Retina (tissue), 1 donor: Measurements from ENCODE around the gene EPC1.
"Not testable (repeated sequence)": the region's sequence is repeated elsewhere in the genome, so short reads cannot be mapped to it uniquely, and the experiment has no call there.

Experiments
- DNase-seq: peaks from one replicate; pipeline ENCODE4 v3.0.0-alpha.2; 2016

EPC1 gene

GRCh38 chr10:32346551-32347362, at the start of gene EPC1:
Gene EPC1, minus strand, starts transcription at chr10:32347158. Its CDS starts 243 bp downstream, at chr10:32346915.
- DNase-seq, result peak; percentile 97

- DNase-seq, result no peak
Observed at GRCh38 chr10:32393911-32394310, 47.0 kb upstream of the EPC1 start.

GRCh38 chr10:32392284-32392683, 45.3 kb upstream of the EPC1 start:
- DNase-seq, result not testable (repeated sequence)

GRCh38 chr10:32390193-32390592, 43.2 kb upstream of the EPC1 start:
- no peak for DNase-seq

- no peak for DNase-seq
Observed at GRCh38 chr10:32388258-32389027, 41.5 kb upstream of the EPC1 start.

- no peak for DNase-seq
Observed at GRCh38 chr10:32386623-32387260, 39.8 kb upstream of the EPC1 start.

- DNase-seq, result no peak
Observed at GRCh38 chr10:32384171-32384570, 37.2 kb upstream of the EPC1 start.

GRCh38 chr10:32381165-32381564, 34.2 kb upstream of the EPC1 start:
- no peak for DNase-seq

GRCh38 chr10:32379950-32380551, 33.1 kb upstream of the EPC1 start:
- peak; percentile 20 for DNase-seq

GRCh38 chr10:32379318-32379949, 32.5 kb upstream of the EPC1 start:
- DNase-seq, result peak; percentile 73

- DNase-seq, result peak; percentile 91
Observed at GRCh38 chr10:32378363-32379317, 31.7 kb upstream of the EPC1 start.

- peak; percentile 83 for DNase-seq
Observed at GRCh38 chr10:32377458-32378259, 30.7 kb upstream of the EPC1 start.

GRCh38 chr10:32376771-32377170, 29.8 kb upstream of the EPC1 start:
- DNase-seq, result peak; percentile 19

GRCh38 chr10:32376097-32376496, 29.1 kb upstream of the EPC1 start:
- no peak for DNase-seq

GRCh38 chr10:32375631-32376030, 28.7 kb upstream of the EPC1 start:
- DNase-seq, result no peak

GRCh38 chr10:32374605-32375004, 27.6 kb upstream of the EPC1 start:
- DNase-seq, result no peak

GRCh38 chr10:32373496-32373895, 26.5 kb upstream of the EPC1 start:
- no peak for DNase-seq

GRCh38 chr10:32373031-32373430, 26.1 kb upstream of the EPC1 start:
- DNase-seq, result no peak

GRCh38 chr10:32372000-32372875, 25.3 kb upstream of the EPC1 start:
- no peak for DNase-seq

GRCh38 chr10:32371101-32371500, 24.1 kb upstream of the EPC1 start:
- DNase-seq, result no peak
